HuH-7.5 (cell line): ENCODE data around the gene LAMB1.
"Not testable (repeated sequence)": the region's sequence is repeated elsewhere in the genome, so short reads cannot be mapped to it uniquely, and the experiment has no call there.

Experiments used
- DNase-seq: peaks from one replicate; pipeline ENCODE4 v3.0.0; 2011; ENCODE audit warnings: low spot score

LAMB1 gene

GRCh38 chr7:107971613-107972012 lies 31.3 kb downstream of the LAMB1 start:
- DNase-seq: no peak

DNA sequence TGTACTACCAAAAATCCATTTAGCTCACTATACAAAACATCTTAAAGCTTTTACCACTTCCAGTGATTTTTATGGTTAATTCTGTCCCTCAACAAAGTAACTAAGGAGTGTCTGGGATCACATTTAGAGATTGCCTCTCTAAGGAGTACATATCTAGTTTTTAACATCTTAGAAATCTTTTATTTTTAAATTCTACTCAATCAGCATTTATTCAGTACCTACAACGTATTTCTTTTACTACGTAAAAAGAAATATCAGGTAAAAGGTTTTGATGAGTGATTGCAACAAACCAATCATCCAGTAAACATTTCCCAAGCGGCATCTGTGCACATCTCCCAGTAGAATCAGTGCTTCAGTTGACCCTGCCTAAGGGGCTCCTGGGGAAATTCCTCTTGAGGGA lies 31.9 kb downstream of the LAMB1 start:
- no peak for DNase-seq

- no peak for DNase-seq
Measured at GRCh38 chr7:107969856-107970255, 33.1 kb downstream of the LAMB1 start.

- DNase-seq: no peak
Measured at GRCh38 chr7:107968449-107968848, 34.5 kb downstream of the LAMB1 start.

DNA sequence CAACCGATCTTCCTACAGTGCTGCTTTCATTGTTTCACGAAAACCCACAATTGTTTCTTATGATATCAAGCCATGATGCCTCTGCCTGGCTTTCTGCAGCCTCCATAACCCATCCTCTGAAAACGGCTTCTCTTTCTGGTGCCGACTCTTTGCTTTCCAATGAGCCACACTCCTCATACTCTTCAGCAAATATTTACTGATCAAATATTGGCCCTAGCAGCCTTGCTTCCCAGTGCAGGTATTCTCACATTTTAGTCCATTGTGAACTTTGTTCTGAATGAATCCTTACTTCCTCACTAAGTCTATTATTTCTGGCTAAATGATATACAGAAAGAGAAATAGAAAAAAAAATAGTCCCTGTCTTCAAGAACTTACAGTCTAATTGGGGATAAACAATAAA lies 35.5 kb downstream of the LAMB1 start:
- DNase-seq: no peak

DNA sequence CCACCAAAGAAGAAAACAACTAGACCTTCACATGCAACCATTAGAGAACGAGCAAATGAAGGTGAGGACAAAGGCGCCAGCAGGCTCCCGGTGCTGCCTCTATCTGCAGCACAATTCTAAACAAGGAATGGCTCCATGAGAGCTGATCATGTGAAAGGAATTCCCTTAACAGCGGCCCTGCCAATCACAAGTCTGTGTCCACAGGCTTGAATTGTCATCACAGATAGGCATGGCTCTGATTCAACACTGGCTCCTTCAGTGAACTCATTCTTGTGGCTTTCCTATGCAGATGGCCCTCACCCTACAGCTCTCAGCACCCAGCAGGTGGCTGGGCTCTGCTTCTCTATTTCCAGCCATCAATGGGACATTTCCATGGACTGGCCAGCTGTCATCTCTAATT lies 36.2 kb downstream of the LAMB1 start:
- no peak for DNase-seq

DNA sequence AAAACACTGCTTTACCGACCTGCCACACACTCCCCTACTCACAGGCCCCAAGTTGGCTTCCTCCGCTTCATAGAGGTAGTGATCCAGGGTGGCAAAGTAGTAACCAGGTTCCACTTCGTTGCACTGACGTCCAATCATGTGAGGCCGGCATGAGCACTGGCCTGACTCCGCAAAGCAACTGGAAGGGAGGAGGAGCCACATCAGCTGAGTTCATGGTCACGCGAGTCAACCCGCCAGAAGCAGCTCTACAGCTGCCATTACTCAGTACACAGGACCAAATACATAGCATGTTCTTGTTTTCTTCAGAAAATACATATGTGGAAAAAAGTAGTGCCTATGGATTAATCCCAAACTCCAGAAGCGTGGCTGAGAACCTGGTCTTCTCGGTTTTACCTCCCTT lies 38.5 kb downstream of the LAMB1 start:
- no peak for DNase-seq

DNA sequence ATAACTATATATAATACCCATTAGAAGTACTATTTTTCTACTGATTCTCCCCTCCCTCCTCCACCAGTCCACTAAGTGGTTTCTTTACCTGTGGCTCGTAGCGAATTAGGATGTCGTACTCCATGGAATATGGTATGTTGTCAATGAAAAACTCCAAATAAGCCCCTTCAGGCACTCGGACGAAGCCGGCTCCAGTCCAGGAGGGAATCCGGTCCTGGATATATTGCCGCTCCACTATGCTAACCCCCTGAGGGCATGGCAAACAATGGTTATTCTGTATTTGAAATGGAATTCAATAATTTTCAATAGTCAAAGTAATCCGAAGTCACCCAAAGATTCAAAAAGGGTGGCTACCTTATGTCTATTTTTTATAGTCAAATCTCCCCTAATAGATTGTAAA lies 40.1 kb downstream of the LAMB1 start:
- DNase-seq: no peak

- no peak for DNase-seq
Measured at GRCh38 chr7:107961405-107961804, 41.6 kb downstream of the LAMB1 start.

GRCh38 chr7:107960272-107960671 lies 42.7 kb downstream of the LAMB1 start:
- no peak for DNase-seq

DNA sequence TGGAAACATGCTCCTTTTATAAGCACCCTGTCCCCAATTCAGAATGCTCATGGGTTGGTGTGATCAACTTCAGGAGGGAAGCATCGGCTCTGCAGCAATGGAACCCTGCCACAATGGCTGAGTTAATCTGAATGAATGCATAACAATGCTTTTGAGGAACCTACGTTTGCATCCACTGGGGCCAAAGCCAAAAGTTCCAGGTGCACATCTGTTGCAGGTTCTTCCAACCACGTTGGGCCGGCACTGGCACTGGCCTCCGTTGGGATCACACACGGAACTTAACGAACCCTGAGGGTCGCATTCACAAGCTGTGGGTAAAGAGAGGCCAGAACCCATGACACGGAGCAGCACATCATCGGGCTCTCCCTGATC lies 43.4 kb downstream of the LAMB1 start:
- no peak for DNase-seq

GRCh38 chr7:107958764-107959526 lies 44.0 kb downstream of the LAMB1 start:
- no peak for DNase-seq

GRCh38 chr7:107957436-107957835 lies 45.5 kb downstream of the LAMB1 start:
- DNase-seq: no peak

DNA sequence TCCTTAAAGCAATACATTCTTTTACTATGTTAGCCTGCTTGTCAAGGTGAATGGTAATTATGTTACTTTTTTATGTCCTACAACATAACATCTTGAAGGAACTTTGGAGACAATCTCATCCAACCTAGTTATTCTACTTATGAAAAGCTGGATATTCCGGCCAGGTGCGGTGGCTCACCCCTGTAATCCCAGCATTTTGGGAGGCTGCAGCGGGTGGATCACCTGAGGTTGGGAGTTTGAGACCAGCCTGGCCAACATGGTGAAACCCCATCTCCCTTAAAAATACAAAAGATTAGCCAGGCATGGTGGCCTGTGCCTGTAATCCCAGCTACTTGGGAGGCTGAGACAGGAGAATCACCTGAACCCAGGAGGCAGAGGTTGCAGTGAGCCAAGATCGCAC lies 46.0 kb downstream of the LAMB1 start:
- DNase-seq: not testable (repeated sequence)

DNA sequence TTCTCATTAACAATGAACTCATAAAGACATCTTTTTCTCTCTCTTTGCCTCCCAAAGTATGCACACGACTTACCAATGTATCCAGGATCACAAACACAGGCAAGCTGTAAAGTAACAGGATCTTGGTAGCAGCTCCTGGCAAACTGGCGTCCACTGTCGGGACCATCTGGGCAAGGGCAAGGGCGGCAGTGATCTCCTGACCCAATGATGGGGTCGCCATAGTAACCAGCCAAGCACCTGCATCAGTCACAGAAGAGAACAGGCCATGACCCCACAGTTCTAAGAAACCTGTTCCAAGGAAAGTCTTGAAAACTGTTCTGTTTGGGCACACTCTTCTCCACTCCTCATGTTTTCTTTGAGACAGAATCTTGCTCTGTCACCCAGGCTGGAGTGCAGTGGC lies 47.6 kb downstream of the LAMB1 start:
- DNase-seq: no peak

- DNase-seq: no peak
Measured at GRCh38 chr7:107953924-107954303, 49.0 kb downstream of the LAMB1 start.

DNA sequence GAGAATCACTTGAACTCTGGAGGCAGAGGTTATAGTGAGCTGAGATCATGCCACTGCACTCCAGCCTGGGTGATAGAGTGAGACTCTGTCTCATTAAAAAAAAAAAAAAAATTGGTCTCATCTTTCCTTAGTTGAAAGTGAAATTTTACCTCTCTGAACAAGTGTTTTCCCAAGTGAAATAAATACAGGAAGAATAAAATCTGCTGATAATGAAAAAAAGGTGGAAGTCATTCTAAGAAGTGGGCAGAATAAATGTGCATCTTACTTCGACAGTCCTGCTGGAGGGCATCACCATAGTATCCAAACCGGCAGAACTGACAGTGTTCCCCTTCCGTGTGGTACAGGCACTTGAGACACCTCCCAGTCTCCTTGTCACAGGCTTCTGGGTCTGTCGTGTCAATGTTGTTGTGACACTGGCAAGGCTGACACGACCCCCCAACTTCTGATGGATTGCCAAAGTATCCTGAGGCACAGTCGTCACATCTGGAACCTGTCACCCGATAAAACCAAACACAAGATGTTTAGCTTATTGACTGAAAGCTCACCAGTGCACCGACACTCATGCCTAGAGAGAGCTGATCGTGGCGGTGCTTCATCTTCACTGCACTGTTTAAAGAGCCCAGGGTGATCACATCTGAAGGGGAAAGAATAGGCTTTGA lies 49.6 kb downstream of the LAMB1 start:
- DNase-seq: no peak

- DNase-seq: no peak
Measured at GRCh38 chr7:107951896-107952295, 51.1 kb downstream of the LAMB1 start.

- DNase-seq: no peak
Measured at GRCh38 chr7:107951172-107951787, 51.7 kb downstream of the LAMB1 start.

DNA sequence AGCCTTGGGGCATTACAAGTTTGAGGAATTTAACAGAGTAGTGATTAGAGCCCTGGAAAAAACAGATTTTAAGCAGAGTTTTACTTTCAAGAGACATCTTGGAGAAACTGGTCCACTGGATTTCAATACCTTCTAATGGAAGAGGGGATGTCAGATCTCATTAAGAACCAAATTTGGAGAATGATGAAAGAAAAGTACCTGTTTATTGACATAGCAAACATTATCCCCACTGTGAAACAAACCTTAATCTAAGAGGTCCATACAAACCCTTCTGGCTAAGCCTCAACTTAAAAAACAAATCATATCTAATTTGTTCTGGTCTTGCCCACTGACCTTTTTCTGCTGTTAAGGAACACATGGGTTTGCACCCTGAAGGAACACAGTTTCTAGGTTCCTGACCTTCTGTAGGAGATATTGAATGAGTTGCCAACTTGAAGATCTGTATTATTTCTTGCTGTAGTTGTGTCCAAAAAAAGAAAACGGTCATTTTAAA lies 53.5 kb downstream of the LAMB1 start:
- no peak for DNase-seq

DNA sequence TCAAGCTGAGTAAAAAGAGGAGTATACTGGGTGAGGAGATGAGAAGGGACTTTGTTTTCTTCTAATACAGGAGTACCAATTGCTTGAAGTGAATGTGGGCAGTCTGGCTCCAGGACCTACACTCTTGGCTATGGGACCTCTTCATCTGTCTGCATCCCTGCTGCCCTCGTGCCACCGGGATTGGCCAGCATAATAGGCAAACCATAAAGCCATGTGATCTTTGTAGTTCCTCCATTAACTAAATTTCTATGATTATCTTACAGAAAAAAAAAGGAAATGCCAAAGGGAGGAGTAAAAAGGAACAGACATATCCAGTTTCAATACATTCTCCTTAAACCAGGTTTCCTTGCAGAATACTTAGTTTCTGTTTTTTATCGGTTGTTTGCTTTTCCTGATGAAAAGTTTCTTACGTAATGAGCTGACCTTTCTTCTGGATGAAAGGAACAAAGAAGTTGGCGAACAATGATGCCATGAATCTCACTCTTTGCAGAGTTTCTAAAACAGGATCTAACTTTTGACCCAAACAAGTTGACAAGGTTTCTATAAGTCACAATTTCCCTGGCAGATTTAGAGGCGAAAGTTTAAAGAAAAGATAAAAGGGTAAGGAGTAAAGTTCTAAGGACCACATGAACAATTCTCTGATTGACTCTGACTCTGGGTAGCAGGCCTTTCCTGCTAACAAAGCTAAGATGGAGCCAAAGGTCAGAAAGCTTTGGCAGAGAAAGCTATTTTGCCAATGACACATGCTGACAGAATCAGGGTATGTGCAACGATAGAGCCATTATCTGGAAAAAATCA lies 54.1 kb downstream of the LAMB1 start:
- DNase-seq: no peak

- DNase-seq: no peak
Measured at GRCh38 chr7:107946881-107947280, 56.1 kb downstream of the LAMB1 start.

- no peak for DNase-seq
Measured at GRCh38 chr7:107946451-107946850, 56.5 kb downstream of the LAMB1 start.
